GM19455 (cell line): ENCODE results near the gene LRP1B.

ENCODE experiments used
- ATAC-seq: cut with Tn5 transposase; IDR thresholded peaks from one replicate; pipeline ENCODE4 v1.9.1; 2021; ENCODE audit not compliant: unreplicated experiment

LRP1B gene

GRCh38 chr2:141364821-141365220 is 766.0 kb downstream of the LRP1B start:
- no peak for ATAC-seq

GRCh38 chr2:141362311-141362710 is 768.5 kb downstream of the LRP1B start:
- ATAC-seq, result no peak

- no peak for ATAC-seq
These were observed 782.3 kb downstream of the LRP1B start for GRCh38 chr2:141348481-141348880.

GRCh38 chr2:141341444-141341843 is 789.4 kb downstream of the LRP1B start:
- ATAC-seq, result no peak

GRCh38 chr2:141331127-141331526 is 799.7 kb downstream of the LRP1B start:
- no peak for ATAC-seq

GRCh38 chr2:141329964-141330363 is 800.9 kb downstream of the LRP1B start:
- no peak for ATAC-seq

- ATAC-seq, result no peak
These were observed 807.2 kb downstream of the LRP1B start for GRCh38 chr2:141323571-141323970.

- ATAC-seq, result no peak
These were observed 812.8 kb downstream of the LRP1B start for GRCh38 chr2:141317986-141318385.

- no peak for ATAC-seq
These were observed 814.2 kb downstream of the LRP1B start for GRCh38 chr2:141316606-141317005.

GRCh38 chr2:141316103-141316502 is 814.7 kb downstream of the LRP1B start:
- no peak for ATAC-seq

GRCh38 chr2:141313972-141314371 is 816.8 kb downstream of the LRP1B start:
- no peak for ATAC-seq

- ATAC-seq, result no peak
These were observed 819.4 kb downstream of the LRP1B start for GRCh38 chr2:141311430-141311829.

- ATAC-seq, result no peak
These were observed 824.4 kb downstream of the LRP1B start for GRCh38 chr2:141306368-141306767.

GRCh38 chr2:141301551-141301950 is 829.3 kb downstream of the LRP1B start:
- no peak for ATAC-seq

GRCh38 chr2:141280037-141280436 is 850.8 kb downstream of the LRP1B start:
- ATAC-seq, result no peak

GRCh38 chr2:141271346-141271745 is 859.5 kb downstream of the LRP1B start:
- ATAC-seq, result no peak

GRCh38 chr2:141264848-141265247 is 866.0 kb downstream of the LRP1B start:
- ATAC-seq, result no peak

GRCh38 chr2:141260911-141261310 is 869.9 kb downstream of the LRP1B start:
- no peak for ATAC-seq

GRCh38 chr2:141259683-141260082 is 871.1 kb downstream of the LRP1B start:
- ATAC-seq, result no peak

- ATAC-seq, result no peak
These were observed 888.8 kb downstream of the LRP1B start for GRCh38 chr2:141242008-141242407.

GRCh38 chr2:141226560-141226959 is 904.3 kb downstream of the LRP1B start:
- no peak for ATAC-seq

- no peak for ATAC-seq
These were observed 923.8 kb downstream of the LRP1B start for GRCh38 chr2:141207036-141207385.

- ATAC-seq, result no peak
These were observed 929.7 kb downstream of the LRP1B start for GRCh38 chr2:141201016-141201565.

- ATAC-seq, result no peak
These were observed 930.6 kb downstream of the LRP1B start for GRCh38 chr2:141200191-141200590.
